GM18519 (cell line): ENCODE data around the gene NLK.
"Not testable (repeated sequence)": the region's sequence is repeated elsewhere in the genome, so short reads cannot be mapped to it uniquely, and the experiment has no call there.

Experiments
- ATAC-seq: cut with Tn5 transposase; IDR thresholded peaks from one replicate; pipeline ENCODE4 v1.9.1; 2021; ENCODE audit warnings: mild to moderate bottlenecking, moderate library complexity; ENCODE audit not compliant: unreplicated experiment, low FRiP score

The NLK gene

GRCh38 chr17:28142305-28142704, 99.8 kb downstream of the NLK start:
- no peak for ATAC-seq

DNA sequence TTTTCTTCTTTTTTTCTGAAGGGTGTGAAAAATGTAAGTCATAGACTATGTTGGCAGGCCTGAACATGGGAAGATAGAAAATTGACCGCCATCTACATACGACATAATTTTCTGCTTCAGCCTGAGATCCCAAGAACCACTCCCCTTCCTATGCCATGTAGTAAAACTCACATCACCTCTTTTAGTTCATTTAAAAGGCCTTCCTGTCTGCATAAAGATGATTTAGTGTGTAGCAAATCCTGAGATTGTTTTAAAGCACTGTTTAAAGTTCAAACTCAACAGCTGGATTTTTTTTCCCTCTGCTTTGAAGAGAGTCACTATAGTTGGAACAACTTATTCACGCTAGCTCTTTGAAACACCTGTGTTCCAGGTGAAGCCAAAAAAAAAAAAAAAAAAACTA, 101.5 kb downstream of the NLK start:
- no peak for ATAC-seq

DNA sequence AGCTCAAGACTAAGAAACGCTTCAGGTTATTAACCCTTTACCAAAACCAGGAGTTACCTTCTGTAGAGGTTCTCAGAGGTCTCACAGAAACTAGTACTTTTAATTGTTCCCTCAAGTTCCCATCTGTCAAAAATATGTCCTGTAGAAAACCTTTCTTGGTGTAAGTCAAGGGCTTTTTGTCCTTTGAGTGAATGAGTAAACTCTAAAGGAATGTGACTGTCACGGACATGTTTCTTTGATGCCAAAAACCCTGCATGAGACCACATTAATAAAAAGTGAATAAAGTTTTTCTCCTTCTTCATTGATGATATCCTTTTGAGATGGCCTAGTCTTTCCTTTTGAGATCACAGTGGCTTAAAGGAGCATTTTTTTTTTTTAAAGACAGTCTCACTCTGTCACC, 102.9 kb downstream of the NLK start:
- ATAC-seq, result no peak

DNA sequence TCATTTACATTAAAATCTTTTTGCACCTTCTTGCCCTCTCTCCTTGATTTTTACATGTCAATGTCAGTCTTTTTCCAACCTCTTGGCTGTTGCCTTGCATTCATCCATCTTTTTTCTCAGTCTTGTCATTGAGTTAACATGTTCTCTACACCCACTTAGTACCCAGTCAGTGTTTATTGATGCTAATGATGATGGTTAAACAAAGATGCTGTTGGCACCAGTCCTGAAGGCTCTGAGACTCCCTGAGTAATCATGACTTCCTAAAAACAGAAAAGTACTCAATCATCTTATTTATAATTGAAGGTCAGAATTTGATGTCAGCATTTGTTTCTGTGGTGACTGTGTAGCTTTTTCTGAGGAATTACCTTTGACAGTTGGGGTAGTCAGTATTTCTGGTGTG, 104.5 kb downstream of the NLK start:
- ATAC-seq, result no peak

- ATAC-seq, result no peak
These were observed 108.5 kb downstream of the NLK start for GRCh38 chr17:28151001-28151400.

DNA sequence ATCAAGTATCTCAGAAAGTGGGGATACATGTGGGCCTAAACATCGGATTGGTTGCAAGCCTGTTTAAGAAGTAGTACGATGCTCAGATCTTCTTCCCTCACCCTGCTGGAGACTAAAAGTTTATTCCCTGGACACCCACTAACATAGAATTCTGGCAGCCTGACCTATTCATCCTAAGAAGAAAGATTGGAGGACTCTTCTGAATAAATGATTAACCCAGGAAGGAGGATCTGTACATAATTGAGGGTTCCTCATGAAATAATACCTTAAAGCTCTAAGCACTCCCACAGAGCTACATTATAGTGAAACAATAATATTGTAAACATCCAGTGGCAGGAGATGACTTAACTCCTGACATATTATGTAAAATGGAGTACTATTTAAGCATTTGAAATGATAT, 111.7 kb downstream of the NLK start:
- no peak for ATAC-seq

- not testable (repeated sequence) for ATAC-seq
These were observed 112.9 kb downstream of the NLK start for GRCh38 chr17:28155405-28155804.

- ATAC-seq, result no peak
These were observed 116.5 kb downstream of the NLK start for GRCh38 chr17:28159004-28159403.

DNA sequence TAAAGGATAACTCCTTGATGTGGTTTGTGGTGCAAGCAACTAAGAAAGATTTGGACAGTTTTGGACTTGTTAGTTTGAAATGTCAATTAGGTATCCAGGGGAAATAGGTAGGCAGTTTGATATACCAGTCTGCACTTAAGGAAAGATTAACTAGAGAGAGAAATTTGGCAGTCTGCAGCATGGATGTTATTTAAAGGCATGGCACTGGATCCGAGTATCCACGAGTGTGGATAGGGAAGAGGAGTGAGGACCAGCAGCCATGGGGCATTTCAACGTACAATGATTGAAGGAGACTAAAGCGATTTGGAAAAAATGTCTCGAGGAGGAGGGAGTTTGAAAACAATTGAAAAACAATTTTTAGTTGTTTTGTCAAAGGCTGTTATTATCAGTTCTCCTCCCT, 117.4 kb downstream of the NLK start:
- ATAC-seq, result no peak

DNA sequence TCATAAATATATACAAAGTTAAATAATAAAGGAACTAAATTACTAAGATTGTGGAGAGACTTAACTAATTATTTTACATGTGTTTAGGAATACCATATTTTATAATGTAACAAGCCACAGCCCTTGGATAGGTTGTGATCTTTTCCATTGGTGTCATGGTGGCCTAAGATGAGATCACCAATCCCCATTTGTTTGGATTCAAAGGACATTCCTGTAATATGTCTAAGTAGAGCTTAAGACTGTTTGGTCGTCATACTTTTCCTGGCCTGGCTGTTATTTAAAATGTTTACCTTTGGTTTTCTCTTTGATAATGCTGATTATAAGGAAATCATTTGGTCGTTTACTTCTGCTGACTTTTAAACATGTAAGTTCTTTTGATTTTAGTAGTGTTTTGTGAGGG, 118.1 kb downstream of the NLK start:
- ATAC-seq, result no peak

DNA sequence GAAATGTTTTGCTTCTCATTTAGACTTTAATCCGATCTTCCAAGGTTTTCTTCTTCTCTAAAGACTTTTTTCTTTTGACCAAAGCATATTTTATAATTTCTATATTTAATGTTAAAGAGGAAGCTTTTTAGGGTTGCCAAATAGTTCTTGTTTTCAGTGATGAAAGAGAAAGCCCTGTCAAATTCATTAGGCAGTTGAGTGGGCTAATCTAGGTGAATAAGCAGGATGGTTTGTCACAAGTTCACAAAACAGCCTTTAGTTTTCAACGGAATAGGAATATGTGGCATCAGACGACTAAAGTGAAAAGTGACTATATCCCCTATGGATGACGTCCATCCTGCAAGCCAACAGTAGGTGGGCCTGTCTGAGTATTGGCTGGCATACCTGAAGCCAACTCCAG, 118.8 kb downstream of the NLK start:
- no peak for ATAC-seq

DNA sequence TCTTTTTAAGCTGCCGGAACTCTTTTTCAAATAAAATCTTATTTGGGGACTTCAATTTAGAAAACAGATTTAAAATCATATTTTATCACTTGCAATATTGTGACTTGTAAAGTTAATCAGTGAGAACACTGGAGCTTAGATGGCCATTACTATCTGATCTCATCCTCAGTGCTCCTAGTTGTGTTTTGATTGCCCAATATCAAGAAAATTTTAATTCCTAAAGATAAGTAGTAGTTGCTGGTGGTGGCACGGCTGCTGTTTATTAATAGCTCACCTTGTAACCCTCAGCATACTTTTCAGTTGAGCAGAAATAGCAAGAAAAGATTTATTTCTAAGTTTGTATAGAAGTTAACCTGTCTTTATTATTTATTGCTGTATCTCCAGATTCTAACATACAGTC, 124.0 kb downstream of the NLK start:
- no peak for ATAC-seq

- ATAC-seq, result no peak
These were observed 127.3 kb downstream of the NLK start for GRCh38 chr17:28169621-28170349.

GRCh38 chr17:28170771-28171170, 128.3 kb downstream of the NLK start:
- no peak for ATAC-seq

DNA sequence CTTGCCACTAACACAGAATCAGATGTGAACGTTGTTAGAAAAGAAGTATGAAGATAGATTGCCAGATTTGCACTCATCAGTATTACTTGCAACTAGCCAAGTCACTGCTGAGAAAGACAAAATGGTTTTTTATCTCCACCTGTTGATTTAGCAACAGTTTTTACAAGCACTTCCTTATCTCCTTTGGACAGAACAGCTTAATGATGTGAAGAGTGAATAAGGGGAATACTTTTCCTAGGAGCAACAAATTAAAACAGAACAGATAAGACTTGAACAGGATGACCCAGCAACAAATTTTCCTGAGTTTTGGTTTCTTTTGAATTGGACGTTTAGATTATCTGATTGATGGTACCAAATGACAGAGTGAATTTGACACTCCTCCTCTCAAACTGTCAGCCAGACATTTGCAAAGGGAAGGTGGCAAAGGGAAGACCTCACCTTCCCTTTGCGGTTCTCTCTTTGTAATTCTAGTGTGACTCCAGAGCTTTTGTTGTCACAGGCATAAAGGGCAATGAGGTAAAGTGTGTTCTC, 130.6 kb downstream of the NLK start:
- no peak for ATAC-seq

- no peak for ATAC-seq
These were observed 131.3 kb downstream of the NLK start for GRCh38 chr17:28173801-28174200.

DNA sequence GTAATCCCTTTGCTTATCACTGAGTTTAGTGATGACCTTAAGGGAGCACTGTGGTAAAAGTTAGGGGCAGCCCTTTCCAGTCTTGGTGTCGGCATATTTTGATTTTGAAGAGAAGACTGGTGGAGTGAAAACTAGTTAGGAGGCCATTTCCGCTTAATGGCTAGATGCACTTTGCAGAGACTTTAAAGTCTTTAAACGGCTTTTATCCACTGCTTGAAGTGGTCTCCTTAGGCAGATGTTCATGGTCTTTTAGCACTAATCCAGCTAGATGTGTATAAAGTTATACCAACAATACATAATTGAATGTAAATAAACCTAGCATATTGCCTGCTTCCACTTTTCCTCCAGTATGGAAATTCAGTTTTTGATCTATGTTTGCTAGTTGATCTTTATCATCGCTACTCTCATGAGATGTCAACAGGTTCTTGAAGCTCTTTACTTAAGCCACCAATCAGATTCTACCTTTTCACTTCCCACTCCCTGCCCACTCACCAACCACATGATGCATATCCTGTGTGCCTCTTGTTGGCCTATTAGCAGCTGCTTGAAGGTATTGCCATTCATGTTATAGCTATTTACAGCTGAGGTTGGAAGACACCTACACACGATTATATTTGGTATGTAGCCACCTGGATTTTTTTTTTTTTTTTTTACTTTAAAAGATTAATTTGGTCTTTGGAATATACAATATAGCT, 132.0 kb downstream of the NLK start:
- ATAC-seq, result no peak

DNA sequence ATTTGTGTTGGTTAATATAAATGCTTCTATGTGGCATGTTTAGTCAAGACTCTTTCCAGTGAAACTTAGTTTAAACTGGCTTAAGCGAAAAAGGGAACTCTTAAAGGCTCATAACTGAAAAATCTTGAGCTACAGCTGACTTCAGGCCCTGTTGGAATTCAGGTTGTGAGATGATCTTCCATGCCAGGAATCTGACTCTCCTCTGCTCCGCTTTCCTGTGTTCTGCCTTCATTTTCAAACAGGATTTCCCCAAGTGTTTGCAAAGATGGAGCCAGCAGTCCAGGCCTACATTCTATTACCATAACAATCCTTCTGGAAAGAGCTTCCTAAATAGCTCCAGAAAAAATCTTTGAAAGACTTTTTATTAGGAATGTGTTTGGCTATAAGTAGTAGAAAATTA, 134.9 kb downstream of the NLK start:
- no peak for ATAC-seq

DNA sequence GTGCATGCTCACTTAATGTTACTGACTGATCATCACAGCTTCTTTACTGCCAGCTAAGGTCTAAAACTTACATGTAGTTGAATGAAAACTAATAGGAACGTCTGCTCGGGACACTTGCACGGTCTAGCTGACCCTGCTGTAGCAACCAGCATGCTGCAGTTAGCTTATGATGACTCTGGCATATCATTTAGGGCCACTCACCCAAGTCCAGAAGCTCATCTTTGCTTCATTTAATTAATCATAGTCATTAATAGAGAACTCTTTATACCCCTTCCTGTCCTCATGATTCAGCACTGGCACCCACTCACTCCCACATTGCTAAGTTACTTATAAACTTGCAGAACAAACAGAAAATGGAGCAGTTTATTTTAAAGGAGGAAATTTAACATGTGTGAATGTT, 136.3 kb downstream of the NLK start:
- ATAC-seq, result no peak

DNA sequence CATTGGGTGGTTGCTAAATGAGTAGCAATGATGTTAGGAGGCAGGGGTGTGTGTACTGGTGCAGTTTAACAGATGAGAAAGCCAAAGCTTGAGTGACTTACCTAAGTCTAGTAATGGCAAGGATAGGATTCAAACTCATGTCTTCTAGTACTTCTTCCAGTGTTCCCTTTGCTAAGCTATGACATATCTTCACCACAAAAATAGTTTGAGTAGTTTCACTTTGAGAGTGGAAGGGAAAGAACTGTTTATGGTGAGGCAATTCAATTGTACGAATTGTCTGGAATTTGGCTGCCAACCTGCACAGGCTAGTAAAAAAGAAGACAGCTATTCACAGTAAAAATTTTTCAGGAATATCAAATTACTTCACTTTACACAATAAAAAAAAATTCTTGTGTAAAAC, 138.0 kb downstream of the NLK start:
- no peak for ATAC-seq

GRCh38 chr17:28181568-28181967, 139.1 kb downstream of the NLK start:
- no peak for ATAC-seq

GRCh38 chr17:28182559-28182958, 140.1 kb downstream of the NLK start:
- no peak for ATAC-seq
